COLO829 (cell line): ENCODE data around the gene ALK.

Experiments
- DNase-seq: peaks from one replicate; pipeline ENCODE4 v3.0.0; 2012; ENCODE audit warnings: low spot score

The ALK gene

GRCh38 chr2:29650631-29651097, 270.7 kb downstream of the ALK start:
- DNase-seq = no peak

GRCh38 chr2:29644949-29645348, 276.4 kb downstream of the ALK start:
- DNase-seq = no peak

- no peak for DNase-seq
These were observed 278.2 kb downstream of the ALK start for GRCh38 chr2:29643196-29643595.

GRCh38 chr2:29640360-29640759, 281.0 kb downstream of the ALK start:
- DNase-seq = no peak

DNA sequence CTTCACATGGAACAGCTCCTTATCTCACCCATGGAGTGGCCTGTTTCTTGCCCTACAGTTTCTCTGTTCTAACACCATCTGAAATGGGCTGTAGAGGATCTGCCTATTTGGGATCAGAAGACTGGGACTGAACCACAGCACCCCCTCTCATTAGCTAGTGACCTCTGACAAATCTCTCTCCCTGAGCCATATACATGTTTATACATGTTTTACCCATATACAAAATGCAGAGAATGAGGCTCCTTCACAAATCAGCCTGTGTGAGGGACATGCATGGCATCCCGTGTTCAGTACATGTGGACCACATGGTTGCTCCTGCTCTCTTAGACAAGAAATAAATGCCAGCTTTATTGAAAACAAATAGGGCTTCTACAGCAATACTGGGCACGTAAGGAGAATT, 282.7 kb downstream of the ALK start:
- no peak for DNase-seq

DNA sequence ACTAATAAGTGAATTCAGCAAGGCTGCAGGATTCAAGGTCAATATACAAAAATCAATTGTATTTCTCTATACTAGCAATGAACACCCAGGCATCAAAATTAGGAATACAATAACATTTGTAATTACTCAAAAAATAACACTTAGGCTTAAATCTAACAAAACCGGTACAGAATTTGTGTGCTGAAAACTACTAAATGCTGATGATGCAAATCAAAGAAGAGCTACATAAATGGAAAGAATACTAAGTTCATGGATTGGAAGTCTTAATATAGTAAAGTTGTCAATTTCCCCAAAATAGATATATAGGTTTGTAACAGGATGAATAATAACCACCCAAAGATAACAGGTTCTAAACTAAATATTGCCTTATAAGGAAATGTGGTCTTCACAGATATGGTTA, 286.5 kb downstream of the ALK start:
- no peak for DNase-seq

DNA sequence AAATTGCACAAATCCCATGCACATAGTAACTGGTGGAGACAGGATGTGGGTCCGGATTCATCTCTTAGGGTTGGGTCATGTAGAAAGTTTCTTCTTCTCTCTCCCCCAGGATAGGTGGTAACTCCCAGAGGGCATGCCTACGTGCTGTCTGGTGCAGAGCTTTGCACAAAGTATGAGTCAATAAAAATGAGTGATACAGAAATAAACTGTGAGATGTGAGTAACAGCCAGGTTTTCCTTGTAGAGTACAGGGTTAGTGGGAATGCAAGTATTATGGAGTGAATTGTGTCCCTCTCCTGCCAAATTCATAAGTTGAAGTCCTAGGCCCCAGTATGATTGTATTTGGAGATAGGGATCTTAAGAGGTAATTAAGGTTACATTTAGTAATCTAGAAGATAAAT, 289.4 kb downstream of the ALK start:
- DNase-seq = no peak

DNA sequence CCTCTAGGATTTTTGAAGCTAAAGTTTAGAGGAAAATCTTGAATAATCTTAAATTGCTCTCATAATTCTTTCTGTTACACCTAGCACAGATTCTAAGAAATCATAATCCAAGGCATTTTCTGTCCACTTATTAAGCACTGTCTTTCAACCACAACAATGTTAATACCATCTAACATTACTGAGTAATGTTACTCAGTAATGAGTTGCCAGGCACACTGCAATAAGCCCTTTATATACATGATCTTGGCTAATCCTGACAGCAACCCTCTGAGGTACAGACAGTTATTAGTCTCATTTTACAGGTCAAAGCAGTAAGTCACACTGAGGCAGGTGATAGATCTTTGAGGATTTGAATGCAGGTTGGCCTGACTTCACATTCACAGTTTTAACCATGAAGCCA, 291.9 kb downstream of the ALK start:
- DNase-seq = no peak

DNA sequence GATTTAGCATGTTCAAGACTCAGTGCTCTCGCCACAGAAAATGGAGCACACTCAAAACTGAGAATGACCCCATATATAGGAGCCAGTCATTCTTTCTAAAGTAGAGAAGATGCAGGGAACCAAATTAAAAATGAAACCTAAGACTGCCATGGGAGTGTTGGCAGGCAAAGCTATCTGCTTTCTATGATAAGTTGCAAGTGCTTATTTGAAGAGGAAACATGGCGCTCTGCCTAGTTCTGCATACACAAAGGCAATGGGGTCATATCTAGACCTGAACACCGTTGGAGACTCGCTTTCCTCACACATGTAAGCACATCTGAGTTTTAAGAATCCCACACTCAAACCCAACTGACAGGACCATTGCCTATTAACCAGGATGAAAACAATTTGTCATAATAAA, 292.5 kb downstream of the ALK start:
- DNase-seq = no peak

- DNase-seq = no peak
These were observed 293.2 kb downstream of the ALK start for GRCh38 chr2:29628108-29628745.

GRCh38 chr2:29627279-29627711, 294.1 kb downstream of the ALK start:
- DNase-seq = peak; percentile 8

- DNase-seq = no peak
These were observed 300.5 kb downstream of the ALK start for GRCh38 chr2:29620890-29621289.

DNA sequence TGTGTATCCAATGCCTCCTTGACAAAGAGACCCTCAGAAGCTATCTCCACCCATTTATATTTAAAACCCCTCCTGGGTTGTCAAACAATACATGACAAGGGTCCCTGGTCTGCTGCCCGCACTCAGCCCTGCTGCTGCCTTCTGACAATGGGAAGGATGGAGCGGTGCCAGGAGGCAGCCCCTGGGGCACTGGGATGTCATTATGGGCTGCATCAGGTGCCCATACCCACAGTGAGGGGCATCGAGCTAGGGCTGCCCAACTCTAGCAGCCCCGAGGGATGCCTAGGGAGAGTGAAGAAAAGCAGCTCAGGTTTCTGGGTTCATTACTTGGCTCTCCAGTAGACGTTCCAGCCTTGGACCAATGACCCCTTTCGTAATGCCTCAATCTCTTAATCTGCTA, 301.7 kb downstream of the ALK start:
- no peak for DNase-seq

DNA sequence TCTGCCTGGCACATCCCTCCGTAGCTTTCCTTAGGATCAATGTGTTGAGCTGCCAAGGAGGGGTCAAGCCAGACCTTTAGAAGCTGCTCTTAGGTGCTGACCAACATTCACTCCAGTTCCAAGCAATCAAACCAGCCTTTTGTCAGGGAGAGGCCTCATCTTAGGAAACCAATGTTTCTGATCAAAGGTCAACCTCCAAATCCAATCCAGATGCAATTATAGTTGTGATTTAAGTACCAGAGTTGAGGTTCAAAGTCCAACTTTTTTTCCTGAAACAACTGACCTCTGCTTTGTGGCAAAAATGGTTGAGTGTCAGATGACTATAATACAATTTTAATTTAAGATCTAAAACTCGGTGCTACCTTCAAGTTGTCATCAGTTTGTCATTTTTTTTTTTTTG, 303.4 kb downstream of the ALK start:
- no peak for DNase-seq

DNA sequence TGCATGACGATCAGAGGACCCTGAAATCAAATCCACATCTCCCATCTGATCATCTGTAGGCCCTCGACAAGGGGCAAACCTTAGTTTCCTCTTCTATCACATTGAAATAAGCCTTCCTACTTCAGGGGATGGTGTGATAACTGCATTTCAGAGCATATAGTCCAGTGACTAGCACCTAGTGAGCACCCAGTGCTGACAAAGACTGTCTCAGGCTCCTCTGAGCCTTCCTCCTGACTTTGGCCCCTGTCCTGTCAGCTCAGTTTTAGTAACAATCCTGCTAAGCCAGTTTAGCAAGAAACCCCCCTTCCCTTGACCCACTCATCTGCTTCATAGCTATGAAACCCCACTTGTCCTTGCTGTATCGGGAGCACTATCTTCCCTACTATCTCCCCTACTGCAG, 304.0 kb downstream of the ALK start:
- no peak for DNase-seq

- no peak for DNase-seq
These were observed 304.8 kb downstream of the ALK start for GRCh38 chr2:29616569-29616968.

GRCh38 chr2:29615841-29616240, 305.5 kb downstream of the ALK start:
- DNase-seq = no peak

DNA sequence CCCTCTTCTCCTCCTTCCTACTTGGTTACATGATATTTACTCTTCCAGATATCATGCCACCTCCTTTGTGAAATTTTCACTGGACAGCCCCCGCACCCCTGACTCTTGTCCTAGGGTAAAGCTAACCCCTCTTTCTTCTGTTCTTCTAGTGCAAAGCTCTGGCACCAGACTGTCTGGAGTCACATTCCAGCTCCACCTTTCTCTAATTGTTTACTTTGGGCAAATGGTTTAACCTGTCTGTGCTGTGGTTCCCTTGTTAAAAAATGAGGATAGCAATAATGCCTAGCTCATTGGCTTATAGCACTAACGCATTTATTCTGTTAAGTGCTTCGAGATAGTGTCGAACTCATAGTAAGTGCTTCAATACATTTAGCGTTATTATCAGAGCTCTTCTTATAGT, 306.2 kb downstream of the ALK start:
- DNase-seq = no peak

DNA sequence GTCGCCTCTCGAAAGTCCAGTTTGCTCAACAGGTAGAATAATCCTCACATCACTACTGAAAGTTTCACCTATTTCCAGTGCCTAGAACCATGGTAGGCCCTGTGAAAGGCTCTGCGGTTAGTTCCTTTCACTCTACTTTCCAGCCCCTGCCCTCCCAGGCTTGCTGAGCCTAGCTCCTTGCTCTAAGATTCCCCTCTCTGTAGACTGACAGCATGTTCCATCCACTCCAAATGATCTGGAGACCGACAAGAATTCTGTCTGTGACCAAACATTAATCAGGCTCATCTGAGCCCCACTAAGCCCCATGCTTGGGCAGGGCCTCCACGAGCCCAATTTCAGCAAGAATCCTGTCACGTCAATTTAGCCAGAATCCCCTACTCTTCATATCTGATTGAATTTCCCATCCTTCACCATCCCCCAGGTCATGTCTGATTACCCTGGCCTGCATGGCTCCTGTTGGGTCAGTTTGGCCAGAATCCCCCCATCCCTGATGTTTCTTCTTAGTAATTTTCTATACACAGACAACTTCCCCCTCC, 307.0 kb downstream of the ALK start:
- DNase-seq = no peak

- no peak for DNase-seq
These were observed 307.6 kb downstream of the ALK start for GRCh38 chr2:29613792-29614266.

DNA sequence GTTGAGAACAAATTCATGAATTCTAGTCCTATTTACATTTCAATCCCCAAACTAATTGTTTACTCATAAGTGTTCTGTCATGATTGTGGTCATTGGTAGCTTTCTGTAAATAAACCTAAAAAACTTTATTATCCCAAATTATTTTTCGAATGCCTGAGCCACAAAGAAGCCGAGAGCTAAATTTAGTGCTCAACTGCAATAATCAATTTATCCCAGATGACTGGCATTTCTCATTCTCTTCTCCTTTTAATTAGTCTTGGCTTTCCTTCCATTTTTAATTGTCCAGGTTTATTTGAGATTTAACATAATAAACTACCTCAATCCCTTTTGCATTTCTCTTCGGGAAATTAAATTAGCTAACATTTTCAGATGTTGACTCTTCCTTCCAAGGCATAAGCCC, 308.3 kb downstream of the ALK start:
- DNase-seq = no peak

DNA sequence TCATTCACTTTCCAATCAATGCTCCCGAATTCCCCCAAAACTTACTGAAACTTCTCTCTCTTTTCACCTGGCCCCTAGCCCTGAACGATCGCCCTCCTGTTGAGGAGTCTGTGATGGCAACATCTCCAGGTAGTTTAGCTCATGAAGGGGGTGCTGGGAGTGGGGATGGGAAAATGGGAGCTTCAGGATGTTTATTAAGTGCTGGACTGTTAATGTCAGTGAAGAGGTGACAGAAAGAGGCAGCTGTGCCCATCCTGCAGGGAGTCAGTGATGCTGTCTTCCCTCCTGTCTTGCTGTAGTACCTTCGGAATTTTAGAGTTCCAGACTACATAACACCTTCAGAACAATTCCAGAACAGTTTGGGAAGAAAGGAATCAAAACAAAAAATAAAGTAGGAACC, 308.8 kb downstream of the ALK start:
- no peak for DNase-seq

DNA sequence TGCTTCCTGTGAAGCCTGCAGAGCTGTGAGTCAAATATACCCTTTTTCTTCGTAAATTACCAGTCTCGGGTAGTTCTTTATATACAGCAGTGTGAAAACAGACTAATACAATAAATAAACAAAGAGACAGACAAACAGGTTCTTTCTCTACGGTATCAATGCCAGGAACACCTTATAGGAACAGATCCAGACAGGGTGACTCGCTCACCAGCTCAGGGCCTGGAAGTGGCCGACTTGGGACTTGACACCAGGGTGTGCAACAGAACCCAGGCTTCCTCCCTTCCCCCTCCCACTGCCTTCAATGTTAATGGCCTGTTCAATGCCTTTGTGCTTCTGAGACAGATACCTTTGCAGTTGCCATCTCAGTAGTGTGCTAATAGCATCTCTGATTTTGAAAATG, 309.5 kb downstream of the ALK start:
- no peak for DNase-seq

DNA sequence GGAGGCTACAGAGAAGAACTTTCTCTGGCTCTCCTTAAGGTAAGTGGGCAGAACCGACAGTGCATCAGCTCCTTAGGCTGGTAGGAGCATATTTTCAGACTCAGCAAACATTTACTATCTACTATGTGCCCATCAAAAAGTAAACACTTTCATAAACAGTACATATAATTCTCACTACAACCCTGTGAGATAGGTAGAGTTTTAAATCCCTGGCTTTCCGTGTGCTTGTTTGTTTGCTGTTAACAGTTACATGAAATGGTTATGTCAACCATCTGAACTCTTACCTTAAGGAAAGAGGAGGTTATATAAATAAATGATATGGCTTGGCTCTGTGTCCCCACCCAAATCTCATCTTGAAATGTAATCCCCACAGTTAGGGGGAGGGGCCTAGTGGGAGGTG, 310.1 kb downstream of the ALK start:
- no peak for DNase-seq
